Rectal smooth muscle tissue (tissue), 1 donor: ENCODE results near the gene ARHGAP33.
"Not testable (repeated sequence)": the region's sequence is repeated elsewhere in the genome, so short reads cannot be mapped to it uniquely, and the experiment has no call there.

Experiments
- H3K27ac ChIP-seq: one replicate; pipeline ENCODE4 v1.7.0; 2013; ENCODE audit warnings: low read depth, low read length, inconsistent platforms
- H3K27me3 ChIP-seq: one replicate; pipeline ENCODE4 v1.7.0; 2013; ENCODE audit warnings: low read length; ENCODE audit not compliant: control insufficient read depth, insufficient read depth
- H3K36me3 ChIP-seq: one replicate; pipeline ENCODE4 v1.7.0; 2013; ENCODE audit warnings: low read length; ENCODE audit not compliant: control insufficient read depth, insufficient read depth
- H3K4me1 ChIP-seq: one replicate; pipeline ENCODE4 v1.7.0; 2013; ENCODE audit warnings: low read length; ENCODE audit not compliant: control insufficient read depth, insufficient read depth
- H3K4me3 ChIP-seq: one replicate; pipeline ENCODE4 v1.7.0; 2013; ENCODE audit warnings: low read length
- H3K9ac ChIP-seq: one replicate; pipeline ENCODE4 v1.7.0; 2013; ENCODE audit warnings: low read length

Gene ARHGAP33

GRCh38 chr19:35833972-35834371, 58.6 kb downstream of the ARHGAP33 start:
- no peak overlapping the region for H3K4me3 ChIP-seq
- no peaks in the 10 kb centered on the region for H3K36me3 ChIP-seq
- H3K27ac ChIP-seq, result no peak overlapping the region
- no peaks in the 10 kb centered on the region for H3K4me1 ChIP-seq
- no peaks in the 10 kb centered on the region for H3K27me3 ChIP-seq
- no peak overlapping the region for H3K9ac ChIP-seq

GRCh38 chr19:35836096-35836495, 60.7 kb downstream of the ARHGAP33 start:
- H3K9ac ChIP-seq, H3K27ac ChIP-seq, H3K36me3 ChIP-seq, H3K27me3 ChIP-seq, H3K4me3 ChIP-seq, H3K4me1 ChIP-seq: not testable (repeated sequence)
